ENCODE results near the gene PTPRC. TPM values are rescaled to one million over a fixed set of nuclear protein-coding genes. Genes with fewer than 3 reads are reported as not detected.

PTPRC gene
- total and polyA plus RNA-seq, 4 experiments from 2014 or later: 915 to 1,019 (median 980) TPM

GRCh38 chr1:198717510-198717909, 78.7 kb downstream of the PTPRC start:
- no peak overlapping the region for H3K4me3 Mint-ChIP-seq
- H3K4me1 ChIP-seq (ENCODE audit: insufficient read depth, low read length): peaks cover 56% of the 10 kb centered on the region
- POLR2A ChIA-PET (ENCODE audit: partially characterized antibody): interaction anchor here (1.0 to 1.3 kb wide), 2 partner anchors 16 to 35 kb away, joined by 4 read pairs; no protein-coding TSS in a partner anchor
- H3K27me3 Mint-ChIP-seq: no peaks in the 10 kb centered on the region
- H3K4me3 ChIP-seq (ENCODE audit: low read length in 2 of 2): no peak overlapping the region
- H3K27me3 ChIP-seq (ENCODE audit: insufficient read depth, low read length): no peaks in the 10 kb centered on the region
- peak overlapping the region in 6 of 7 donors; percentile 52 to 86 (median 58) for H3K27ac Mint-ChIP-seq
- peaks cover 63% of the 10 kb centered on the region for H3K36me3 ChIP-seq (ENCODE audit: insufficient read depth, low read length)
- peaks cover 70 to 79% of the 10 kb centered on the region in 2 donors for H3K36me3 Mint-ChIP-seq
- CTCF ChIA-PET (ENCODE audit: partially characterized antibody): interaction anchor here (1.2 kb wide), 1 partner anchor 96 kb away, joined by 3 read pairs; no protein-coding TSS in a partner anchor
- intact Hi-C loops (cut with micrococcal nuclease): loop anchor here (2.0 to 5.0 kb wide), 2 partner anchors 17 to 35 kb away; no protein-coding TSS in a partner anchor
- peaks cover 23 to 55% (median 35%) of the 10 kb centered on the region in 4 donors for H3K4me1 Mint-ChIP-seq
- H3K27ac ChIP-seq (ENCODE audit: low read depth, low read length): no peak overlapping the region
- no peak for DNase-seq
- no peaks in the 10 kb centered on the region for H3K9me3 Mint-ChIP-seq
- H3K9me3 ChIP-seq (ENCODE audit: control insufficient read depth in 1 of 2, low read length in 2 of 2): no peaks in the 10 kb centered on the region

- no peaks in the 10 kb centered on the region for H3K27me3 ChIP-seq (ENCODE audit: insufficient read depth, low read length)
- H3K9me3 ChIP-seq (ENCODE audit: control insufficient read depth in 1 of 2, low read length in 2 of 2): no peaks in the 10 kb centered on the region
- H3K36me3 ChIP-seq (ENCODE audit: insufficient read depth, low read length): peaks cover 47% of the 10 kb centered on the region
- H3K27me3 Mint-ChIP-seq: no peaks in the 10 kb centered on the region
- H3K4me1 Mint-ChIP-seq: peaks cover 29 to 58% (median 40%) of the 10 kb centered on the region in 4 donors
- CTCF ChIA-PET (ENCODE audit: partially characterized antibody): interaction anchor here (0.5 to 1.5 kb wide), 2 partner anchors 390 to 1786 kb away, joined by 3 read pairs; no protein-coding TSS in a partner anchor
- H3K9me3 Mint-ChIP-seq: no peaks in the 10 kb centered on the region
- DNase-seq: no peak
- no peak overlapping the region for H3K4me3 ChIP-seq (ENCODE audit: low read length in 2 of 2)
- peaks cover 57 to 78% of the 10 kb centered on the region in 2 donors for H3K36me3 Mint-ChIP-seq
- no peak overlapping the region for H3K27ac ChIP-seq (ENCODE audit: low read depth, low read length)
- intact Hi-C loops (cut with micrococcal nuclease): loop anchor here (2.0 kb wide), 1 partner anchor 14 kb away; no protein-coding TSS in a partner anchor
- H3K4me3 Mint-ChIP-seq: peak overlapping the region in 1 of 8 donors; percentile 13
- POLR2A ChIA-PET (ENCODE audit: partially characterized antibody): interaction anchor here (0.7 to 1.6 kb wide), 6 partner anchors 9 to 203 kb away, joined by 3 to 4 read pairs (median 4); no protein-coding TSS in a partner anchor
- peak overlapping the region in 4 of 7 donors; percentile 5 to 74 (median 54) for H3K27ac Mint-ChIP-seq
- peaks cover 49% of the 10 kb centered on the region for H3K4me1 ChIP-seq (ENCODE audit: insufficient read depth, low read length)
Observed at GRCh38 chr1:198723127-198723526, 84.3 kb downstream of the PTPRC start.

- no peak for DNase-seq
- Mint-ChIP-seq H3K36me3 (peaks cover 59 to 73% of the 10 kb centered on the region in 2 donors), H3K4me1 (peaks cover 32 to 63% (median 45%) of the 10 kb centered on the region in 4 donors), H3K4me3 (peak overlapping the region in 4 of 8 donors; percentile 1 to 64 (median 19)), H3K9me3 (no peaks in the 10 kb centered on the region), H3K27ac (peak overlapping the region in 6 of 7 donors; percentile 43 to 94 (median 80)), H3K27me3 (no peaks in the 10 kb centered on the region)
- H3K4me1 ChIP-seq (ENCODE audit: insufficient read depth, low read length): peaks cover 53% of the 10 kb centered on the region
- no peaks in the 10 kb centered on the region for H3K9me3 ChIP-seq (ENCODE audit: control insufficient read depth in 1 of 2, low read length in 2 of 2)
- H3K36me3 ChIP-seq (ENCODE audit: insufficient read depth, low read length): peaks cover 47% of the 10 kb centered on the region
- H3K27me3 ChIP-seq (ENCODE audit: insufficient read depth, low read length): no peaks in the 10 kb centered on the region
- CTCF ChIA-PET (ENCODE audit: partially characterized antibody): no interaction called here
- POLR2A ChIA-PET (ENCODE audit: partially characterized antibody): no interaction called here
- H3K27ac ChIP-seq (ENCODE audit: low read depth, low read length): no peak overlapping the region
- H3K4me3 ChIP-seq (ENCODE audit: low read length in 2 of 2): no peak overlapping the region
- intact Hi-C loops (cut with micrococcal nuclease): loop anchor here (1.0 kb wide), 1 partner anchor 9 kb away; no protein-coding TSS in a partner anchor
Observed at GRCh38 chr1:198725090-198725489, 86.2 kb downstream of the PTPRC start.

GRCh38 chr1:198726455-198726854, 87.6 kb downstream of the PTPRC start:
- CTCF ChIA-PET (ENCODE audit: partially characterized antibody): interaction anchor here (0.7 kb wide), 1 partner anchor 997 kb away, joined by 3 read pairs; no protein-coding TSS in a partner anchor
- Mint-ChIP-seq H3K4me3 (peak overlapping the region in 1 of 8 donors; percentile 38), H3K27ac (peak overlapping the region in 6 of 7 donors; percentile 42 to 77 (median 60)), H3K36me3 (peaks cover 63 to 74% of the 10 kb centered on the region in 2 donors), H3K9me3 (no peaks in the 10 kb centered on the region), H3K27me3 (no peaks in the 10 kb centered on the region), H3K4me1 (peaks cover 37 to 69% (median 49%) of the 10 kb centered on the region in 4 donors)
- Histone ChIP-seq H3K4me1 (ENCODE audit: insufficient read depth, low read length) (peaks cover 51% of the 10 kb centered on the region), H3K27me3 (ENCODE audit: insufficient read depth, low read length) (no peaks in the 10 kb centered on the region), H3K27ac (ENCODE audit: low read depth, low read length) (no peak overlapping the region), H3K36me3 (ENCODE audit: insufficient read depth, low read length) (peaks cover 50% of the 10 kb centered on the region), H3K4me3 (ENCODE audit: low read length in 2 of 2) (no peak overlapping the region), H3K9me3 (ENCODE audit: control insufficient read depth in 1 of 2, low read length in 2 of 2) (no peaks in the 10 kb centered on the region)
- POLR2A ChIA-PET (ENCODE audit: partially characterized antibody): no interaction called here
- intact Hi-C loops (cut with micrococcal nuclease): loop anchor here (2.0 kb wide), 1 partner anchor 14 kb away; no protein-coding TSS in a partner anchor
- DNase-seq: no peak

GRCh38 chr1:198729195-198729863, 90.5 kb downstream of the PTPRC start:
- Mint-ChIP-seq H3K9me3 (no peaks in the 10 kb centered on the region), H3K36me3 (peaks cover 70 to 80% of the 10 kb centered on the region in 2 donors), H3K27me3 (no peaks in the 10 kb centered on the region), H3K27ac (peak overlapping the region; percentile 13 to 86 (median 62)), H3K4me3 (peak overlapping the region in 1 of 8 donors; percentile 37), H3K4me1 (peaks cover 42 to 70% (median 49%) of the 10 kb centered on the region in 4 donors)
- no peak overlapping the region for H3K27ac ChIP-seq (ENCODE audit: low read depth, low read length)
- no peak overlapping the region for H3K4me3 ChIP-seq (ENCODE audit: low read length in 2 of 2)
- ChIA-PET POLR2A (ENCODE audit: partially characterized antibody) (no interaction called here), CTCF (ENCODE audit: partially characterized antibody) (no interaction called here)
- intact Hi-C loops (cut with micrococcal nuclease): no loop called here
- H3K9me3 ChIP-seq (ENCODE audit: control insufficient read depth in 1 of 2, low read length in 2 of 2): no peaks in the 10 kb centered on the region
- H3K27me3 ChIP-seq (ENCODE audit: insufficient read depth, low read length): no peaks in the 10 kb centered on the region
- peaks cover 64% of the 10 kb centered on the region for H3K4me1 ChIP-seq (ENCODE audit: insufficient read depth, low read length)
- no peak for DNase-seq
- peaks cover 67% of the 10 kb centered on the region for H3K36me3 ChIP-seq (ENCODE audit: insufficient read depth, low read length)

- intact Hi-C loops (cut with micrococcal nuclease): loop anchor here (2.0 kb wide), 1 partner anchor 14 kb away; no protein-coding TSS in a partner anchor
- Mint-ChIP-seq H3K27me3 (no peaks in the 10 kb centered on the region), H3K4me3 (no peak overlapping the region), H3K4me1 (peaks cover 36 to 65% (median 42%) of the 10 kb centered on the region in 4 donors), H3K9me3 (peaks cover 0 to 3% (median 0%) of the 10 kb centered on the region in 8 donors), H3K36me3 (peaks cover 70 to 74% of the 10 kb centered on the region in 2 donors), H3K27ac (peak overlapping the region in 3 of 7 donors; percentile 23 to 70 (median 52))
- Histone ChIP-seq H3K27ac (ENCODE audit: low read depth, low read length) (no peak overlapping the region), H3K4me3 (ENCODE audit: low read length in 2 of 2) (no peak overlapping the region), H3K36me3 (ENCODE audit: insufficient read depth, low read length) (peaks cover 67% of the 10 kb centered on the region), H3K27me3 (ENCODE audit: insufficient read depth, low read length) (no peaks in the 10 kb centered on the region), H3K9me3 (ENCODE audit: control insufficient read depth in 1 of 2, low read length in 2 of 2) (no peaks in the 10 kb centered on the region), H3K4me1 (ENCODE audit: insufficient read depth, low read length) (peaks cover 55% of the 10 kb centered on the region)
- ChIA-PET POLR2A (ENCODE audit: partially characterized antibody) (interaction anchor here (0.5 to 1.5 kb wide), 2 partner anchors 20 to 498 kb away, joined by 3 read pairs; no protein-coding TSS in a partner anchor), CTCF (ENCODE audit: partially characterized antibody) (no interaction called here)
- DNase-seq: no peak
Observed at GRCh38 chr1:198730952-198731351, 92.1 kb downstream of the PTPRC start.

All from CD4-positive, alpha-beta memory T cell (primary cell).